ENCODE data around the gene CXorf58.
"Not testable (repeated sequence)": the region's sequence is repeated elsewhere in the genome, so short reads cannot be mapped to it uniquely, and the experiment has no call there.

Gene CXorf58

DNA sequence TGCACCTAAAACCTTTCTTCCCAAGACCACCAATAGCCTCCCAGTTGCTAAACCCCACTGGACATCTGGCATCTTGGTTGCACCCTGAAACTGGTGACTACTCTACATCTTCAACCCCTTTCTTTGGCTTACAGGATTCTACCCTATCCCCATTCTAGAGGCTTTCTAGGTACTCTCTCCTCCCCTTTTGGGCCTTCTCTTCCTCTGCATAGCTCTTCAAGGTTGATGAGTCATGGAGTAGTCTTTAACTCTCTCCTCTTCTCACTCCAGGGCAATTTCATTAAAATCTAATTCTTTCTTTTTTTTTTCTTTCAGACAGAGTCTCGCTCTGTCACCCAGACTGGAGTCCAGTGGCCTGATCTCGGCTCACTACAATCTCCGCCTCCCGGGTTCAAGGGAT, 16.9 kb upstream of the CXorf58 start:
- DNase-seq (ENCODE audit: low spot score in 2 of 2) = no peak
- Mint-ChIP-seq H3K9me3 (no peaks in the 10 kb centered on the region), H3K4me3 (no peak overlapping the region), H3K36me3 (no peaks in the 10 kb centered on the region), H3K27ac (no peak overlapping the region), H3K4me1 (peaks cover 2% of the 10 kb centered on the region)
- ATAC-seq = no peak

DNA sequence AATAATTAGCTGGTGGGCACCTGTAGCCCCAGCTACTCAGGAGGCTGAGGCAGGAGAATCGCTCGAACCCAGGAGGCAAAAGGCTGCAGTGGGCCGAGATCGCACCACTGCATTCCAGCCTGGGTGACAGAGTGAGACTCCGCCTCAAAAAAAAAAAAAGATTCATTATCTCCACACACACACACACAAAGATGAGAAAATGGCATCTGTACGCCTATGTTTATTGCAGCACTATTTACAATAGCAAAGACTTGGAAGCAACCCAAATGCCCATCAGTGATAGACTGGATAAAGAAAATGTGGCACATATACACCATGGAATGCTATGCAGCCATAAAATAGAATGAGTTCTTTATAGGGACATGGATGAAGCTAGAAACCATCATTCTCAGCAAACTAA, 12.8 kb upstream of the CXorf58 start:
- not testable (repeated sequence) for H3K4me3 Mint-ChIP-seq; H3K9me3 Mint-ChIP-seq; H3K27ac Mint-ChIP-seq; H3K4me1 Mint-ChIP-seq; H3K36me3 Mint-ChIP-seq; ATAC-seq; DNase-seq (ENCODE audit: low spot score in 2 of 2)

GRCh38 chrX:23896539-23896938, 11.3 kb upstream of the CXorf58 start:
- H3K27ac Mint-ChIP-seq; ATAC-seq; H3K9me3 Mint-ChIP-seq; DNase-seq (ENCODE audit: low spot score in 2 of 2); H3K4me3 Mint-ChIP-seq; H3K4me1 Mint-ChIP-seq; H3K36me3 Mint-ChIP-seq: not testable (repeated sequence)

DNA sequence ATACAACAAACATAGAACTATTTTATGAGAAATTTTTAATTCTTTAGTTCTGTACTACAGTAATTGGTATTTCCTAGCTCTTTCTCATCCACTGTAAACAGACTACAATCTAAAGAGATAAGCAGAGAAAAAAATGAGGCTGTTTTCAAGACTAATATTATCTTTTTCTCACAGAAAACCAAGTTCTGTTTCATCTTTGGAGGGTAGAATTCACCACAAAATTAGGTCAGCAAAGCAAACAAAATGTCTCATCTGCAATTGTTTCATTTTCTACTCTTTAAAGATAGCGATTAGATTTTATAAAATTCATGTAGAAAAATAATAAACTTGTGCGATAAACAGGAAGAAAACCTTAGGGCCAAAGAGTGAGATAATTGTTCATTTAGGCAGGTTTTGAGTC, 10.8 kb upstream of the CXorf58 start:
- ATAC-seq = no peak
- no peaks in the 10 kb centered on the region for H3K4me1 Mint-ChIP-seq
- no peak overlapping the region for H3K27ac Mint-ChIP-seq
- no peak for DNase-seq (ENCODE audit: low spot score in 2 of 2)
- H3K4me3 Mint-ChIP-seq = no peak overlapping the region
- no peaks in the 10 kb centered on the region for H3K36me3 Mint-ChIP-seq
- H3K9me3 Mint-ChIP-seq = no peaks in the 10 kb centered on the region

GRCh38 chrX:23898412-23898959, 9.3 kb upstream of the CXorf58 start:
- no peak overlapping the region for H3K27ac Mint-ChIP-seq
- ATAC-seq (no peak), DNase-seq (ENCODE audit: low spot score in 2 of 2) (no peak)
- H3K4me3 Mint-ChIP-seq = no peak overlapping the region
- no peaks in the 10 kb centered on the region for H3K36me3 Mint-ChIP-seq
- H3K9me3 Mint-ChIP-seq = no peaks in the 10 kb centered on the region
- no peaks in the 10 kb centered on the region for H3K4me1 Mint-ChIP-seq

- no peaks in the 10 kb centered on the region for H3K36me3 Mint-ChIP-seq
- no peak overlapping the region for H3K4me3 Mint-ChIP-seq
- DNase-seq (ENCODE audit: low spot score in 2 of 2) (no peak), ATAC-seq (no peak)
- H3K9me3 Mint-ChIP-seq = no peaks in the 10 kb centered on the region
- H3K27ac Mint-ChIP-seq = no peak overlapping the region
- H3K4me1 Mint-ChIP-seq = no peaks in the 10 kb centered on the region
These were observed 7.5 kb upstream of the CXorf58 start for GRCh38 chrX:23900220-23900797.

DNA sequence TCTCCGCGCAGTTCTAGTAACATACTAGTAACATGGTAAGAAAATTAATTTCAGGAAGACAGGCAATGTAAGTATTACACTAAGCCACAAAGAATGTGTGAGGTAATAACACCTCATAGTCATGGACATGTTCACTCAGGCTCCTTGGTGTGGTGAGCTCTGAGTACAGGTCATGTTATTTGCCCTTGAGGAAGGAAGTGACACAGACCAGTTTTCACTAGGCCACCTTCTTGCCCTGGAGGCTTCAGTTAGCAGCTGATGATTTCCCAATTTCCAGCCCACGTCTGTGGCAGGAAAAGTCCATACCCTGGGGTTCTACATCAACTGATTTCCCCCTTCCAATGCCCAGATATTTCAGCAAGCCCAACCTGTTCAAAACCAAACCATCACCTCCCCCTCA, 6.7 kb upstream of the CXorf58 start:
- Mint-ChIP-seq H3K4me1 (no peaks in the 10 kb centered on the region), H3K36me3 (no peaks in the 10 kb centered on the region), H3K27ac (no peak overlapping the region), H3K9me3 (no peaks in the 10 kb centered on the region), H3K4me3 (no peak overlapping the region)
- ATAC-seq (peak; percentile 88), DNase-seq (ENCODE audit: low spot score in 2 of 2) (no peak)

DNA sequence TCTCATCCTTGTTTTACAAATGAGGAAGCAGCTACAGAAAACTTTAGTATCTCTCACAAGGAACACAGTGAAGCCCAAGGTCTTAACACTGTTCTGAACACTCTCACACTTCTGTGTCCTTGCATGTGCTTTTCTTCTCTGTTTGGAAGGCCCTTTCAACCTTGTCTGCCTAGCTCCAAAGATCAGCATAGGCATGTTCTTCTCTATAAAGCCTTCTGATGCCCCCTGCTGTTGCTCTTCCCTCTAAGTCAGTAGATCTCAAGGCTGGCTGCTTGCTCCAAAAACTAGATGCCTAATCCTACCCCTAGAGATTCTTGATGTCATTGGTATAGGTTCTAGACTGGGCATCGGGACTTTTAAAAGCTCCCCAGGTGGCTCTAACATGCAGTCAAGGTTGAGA, 6.0 kb upstream of the CXorf58 start:
- H3K9me3 Mint-ChIP-seq = no peaks in the 10 kb centered on the region
- H3K4me3 Mint-ChIP-seq = no peak overlapping the region
- H3K27ac Mint-ChIP-seq = no peak overlapping the region
- peak; percentile 82 for ATAC-seq
- H3K4me1 Mint-ChIP-seq = no peaks in the 10 kb centered on the region
- no peaks in the 10 kb centered on the region for H3K36me3 Mint-ChIP-seq
- peak; percentile 4 to 56 for DNase-seq (ENCODE audit: low spot score in 2 of 2)

- Mint-ChIP-seq H3K4me1 (no peaks in the 10 kb centered on the region), H3K36me3 (no peaks in the 10 kb centered on the region), H3K4me3 (no peak overlapping the region), H3K9me3 (no peaks in the 10 kb centered on the region), H3K27ac (no peak overlapping the region)
- DNase-seq (ENCODE audit: low spot score in 2 of 2) (no peak), ATAC-seq (no peak)
These were observed 5.4 kb upstream of the CXorf58 start for GRCh38 chrX:23902419-23902818.

- no peak for ATAC-seq
- Mint-ChIP-seq H3K36me3 (no peaks in the 10 kb centered on the region), H3K9me3 (no peaks in the 10 kb centered on the region), H3K4me3 (no peak overlapping the region), H3K4me1 (peaks cover 6% of the 10 kb centered on the region), H3K27ac (no peak overlapping the region)
- no peak for DNase-seq (ENCODE audit: low spot score in 2 of 2)
These were observed 3.7 kb upstream of the CXorf58 start for GRCh38 chrX:23904096-23904495.

DNA sequence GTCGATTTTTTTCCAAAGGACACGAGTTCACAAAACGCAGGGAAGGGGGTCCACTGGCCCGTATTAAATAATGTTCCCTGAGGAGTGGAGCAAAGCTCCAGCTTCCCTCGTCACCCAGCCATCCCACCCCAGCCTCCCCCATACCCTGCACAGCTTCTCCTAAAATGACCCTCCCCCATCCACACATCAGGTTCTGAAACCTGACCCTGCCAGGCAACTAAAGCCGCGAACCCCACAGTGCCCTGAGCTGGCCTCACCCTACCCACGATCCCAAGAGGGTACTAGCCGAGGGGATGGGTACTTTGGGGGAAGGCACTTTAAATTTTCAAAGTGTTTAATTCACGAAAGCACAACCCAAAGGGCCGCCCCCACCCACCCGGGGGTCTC, 702 bp upstream of the CXorf58 start:
- ATAC-seq = no peak
- peak overlapping the region; percentile 85 for H3K27ac Mint-ChIP-seq
- no peaks in the 10 kb centered on the region for H3K9me3 Mint-ChIP-seq
- H3K4me3 Mint-ChIP-seq = peak overlapping the region; percentile 68
- H3K4me1 Mint-ChIP-seq = peaks cover 6% of the 10 kb centered on the region
- no peak for DNase-seq (ENCODE audit: low spot score in 2 of 2)
- no peaks in the 10 kb centered on the region for H3K36me3 Mint-ChIP-seq

DNA sequence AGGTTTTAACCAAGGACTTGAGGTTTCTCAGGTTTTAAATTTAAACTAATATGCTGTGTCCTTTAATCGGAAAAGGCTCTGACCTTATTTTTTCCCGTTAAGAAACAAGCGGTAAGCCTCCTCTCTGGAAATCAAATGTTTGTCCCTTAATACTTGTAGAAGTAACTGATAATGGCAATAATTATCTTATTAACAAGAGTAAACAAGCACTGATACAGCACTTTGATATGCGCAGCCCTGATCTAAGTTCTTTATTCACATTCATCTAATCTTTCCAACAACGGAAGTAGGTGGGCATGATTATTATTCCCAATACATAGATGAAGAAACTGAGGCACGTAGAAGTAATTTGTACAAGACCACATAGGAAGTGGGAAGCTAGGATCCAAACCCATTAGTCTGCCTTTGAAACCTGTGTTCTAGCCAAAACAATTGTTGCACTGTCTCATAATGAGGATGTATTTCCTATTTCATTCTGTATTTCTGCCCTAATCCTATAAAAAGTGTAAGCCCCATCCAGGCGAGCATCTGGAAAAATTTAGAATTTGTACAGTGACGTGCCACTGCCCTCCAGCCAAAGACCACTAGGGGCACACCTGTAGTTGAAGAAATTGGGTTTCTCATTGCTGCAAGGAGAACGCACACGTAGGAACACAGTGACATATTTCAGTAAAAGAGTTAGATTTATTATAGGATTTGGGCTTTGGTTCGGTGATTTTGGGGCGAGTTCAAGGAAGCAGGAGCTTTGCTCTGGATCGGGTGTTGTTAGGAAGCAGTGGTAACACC, 606 bp downstream of the CXorf58 start:
- Mint-ChIP-seq H3K36me3 (no peaks in the 10 kb centered on the region), H3K27ac (peak overlapping the region; percentile 85), H3K9me3 (no peaks in the 10 kb centered on the region), H3K4me1 (peaks cover 6% of the 10 kb centered on the region), H3K4me3 (peak overlapping the region; percentile 68)
- ATAC-seq (no peak), DNase-seq (ENCODE audit: low spot score in 2 of 2) (no peak)

- ATAC-seq (no peak), DNase-seq (ENCODE audit: low spot score in 2 of 2) (no peak)
- Mint-ChIP-seq H3K36me3 (no peaks in the 10 kb centered on the region), H3K4me1 (peaks cover 6% of the 10 kb centered on the region), H3K4me3 (no peak overlapping the region), H3K9me3 (no peaks in the 10 kb centered on the region), H3K27ac (no peak overlapping the region)
These were observed 3.5 kb downstream of the CXorf58 start for GRCh38 chrX:23911126-23911835.

- no peaks in the 10 kb centered on the region for H3K4me1 Mint-ChIP-seq
- ATAC-seq = no peak
These were observed 11.3 kb downstream of the CXorf58 start for GRCh38 chrX:23919148-23919547.

GRCh38 chrX:23919706-23920320, 12.0 kb downstream of the CXorf58 start:
- no peak for DNase-seq (ENCODE audit: low spot score in 2 of 2)
- no peak overlapping the region for H3K4me3 Mint-ChIP-seq
- H3K36me3 Mint-ChIP-seq = no peaks in the 10 kb centered on the region
- no peak overlapping the region for H3K27ac Mint-ChIP-seq
- no peaks in the 10 kb centered on the region for H3K4me1 Mint-ChIP-seq
- ATAC-seq = no peak
- H3K9me3 Mint-ChIP-seq = no peaks in the 10 kb centered on the region

More at GRCh38 chrX:23919148-23919547, 11.3 kb downstream of the CXorf58 start:
- Mint-ChIP-seq H3K9me3 (no peaks in the 10 kb centered on the region), H3K27ac (no peak overlapping the region), H3K4me3 (no peak overlapping the region), H3K36me3 (no peaks in the 10 kb centered on the region)
- no peak for DNase-seq (ENCODE audit: low spot score in 2 of 2)
